Measurements from ENCODE around the gene FGF2.
"Not testable (repeated sequence)": the region's sequence is repeated elsewhere in the genome, so short reads cannot be mapped to it uniquely, and the experiment has no call there.

FGF2 gene

GRCh38 chr4:122815248-122815647, 11.4 kb upstream of the FGF2 start:
- no peak for DNase-seq

DNA sequence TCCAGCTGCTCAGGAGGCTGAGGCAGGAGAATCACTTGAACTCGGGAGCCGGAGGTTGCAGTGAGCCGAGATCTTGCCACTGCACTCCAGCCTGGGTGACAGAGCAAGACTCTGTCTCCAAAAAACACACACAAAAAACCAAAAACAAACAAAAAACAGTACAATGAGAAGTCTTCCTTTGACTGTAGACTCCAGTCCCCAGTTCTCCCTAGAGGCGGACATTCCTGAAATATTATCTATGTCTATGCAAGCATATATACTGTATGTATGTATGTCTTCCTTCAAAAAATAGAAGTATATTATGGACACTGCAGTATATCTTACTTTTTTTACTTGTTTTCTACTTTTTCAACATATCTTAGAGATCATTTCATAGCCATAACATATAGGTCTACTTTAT, 10.2 kb upstream of the FGF2 start:
- DNase-seq, result no peak

GRCh38 chr4:122819708-122820449, 6.8 kb upstream of the FGF2 start:
- DNase-seq, result no peak

DNA sequence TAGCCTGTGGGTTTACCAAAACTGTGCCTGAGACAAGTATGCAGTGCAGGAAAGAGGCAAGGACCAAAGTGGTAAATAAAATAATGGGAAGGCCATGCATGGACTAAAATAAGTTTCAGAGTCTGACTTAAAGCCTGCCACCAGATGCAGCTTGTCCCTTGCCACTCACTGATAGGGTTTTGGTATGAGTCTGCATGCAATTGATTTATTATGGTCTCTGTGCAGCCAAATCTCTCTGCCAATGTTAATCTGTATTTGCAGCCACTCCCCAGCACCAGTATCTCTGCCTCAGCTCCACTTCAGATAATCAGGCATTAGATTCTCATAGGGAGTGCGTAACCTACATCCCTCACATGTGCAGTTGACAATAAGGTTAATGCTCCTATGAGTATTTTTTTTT, 5.5 kb upstream of the FGF2 start:
- no peak for DNase-seq

DNA sequence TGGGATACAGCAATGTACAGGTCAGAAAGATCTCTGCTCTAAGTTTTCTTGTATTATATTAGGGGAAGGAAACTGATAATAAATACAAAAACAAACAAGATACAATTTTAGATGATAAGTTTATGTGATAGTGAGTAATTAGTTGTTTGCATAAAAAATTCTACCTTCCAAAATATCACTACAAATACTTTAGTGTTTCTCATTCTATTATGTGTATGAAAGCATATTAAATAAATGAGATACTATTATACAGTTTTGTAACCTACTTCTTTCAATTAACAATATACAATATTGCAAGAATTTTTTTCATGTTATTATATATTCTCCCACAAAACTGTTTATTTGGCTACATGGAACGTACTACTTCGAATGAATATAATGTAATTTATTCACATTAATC, 4.2 kb upstream of the FGF2 start:
- DNase-seq, result no peak

- DNase-seq, result no peak
Measured at GRCh38 chr4:122823476-122823875, 3.2 kb upstream of the FGF2 start.

DNA sequence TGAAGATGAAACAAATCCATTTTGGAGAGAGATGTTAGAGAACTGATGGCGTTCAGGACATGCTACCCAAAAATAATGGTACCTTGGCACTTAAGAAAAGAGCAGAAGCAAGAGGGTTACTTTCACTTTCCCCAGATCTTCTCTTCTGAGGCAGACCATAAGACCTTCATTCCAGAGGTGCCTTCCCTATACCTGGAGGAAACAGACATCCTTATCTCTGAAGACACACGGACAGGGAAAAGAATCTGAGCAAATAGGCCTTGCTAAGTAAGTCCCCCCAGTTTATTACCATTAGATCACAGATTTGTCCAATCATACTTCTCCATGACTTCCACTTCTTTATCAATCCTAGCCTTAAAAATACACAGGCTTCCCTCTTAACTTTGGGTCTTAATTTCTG, 2.0 kb upstream of the FGF2 start:
- no peak for DNase-seq

DNA sequence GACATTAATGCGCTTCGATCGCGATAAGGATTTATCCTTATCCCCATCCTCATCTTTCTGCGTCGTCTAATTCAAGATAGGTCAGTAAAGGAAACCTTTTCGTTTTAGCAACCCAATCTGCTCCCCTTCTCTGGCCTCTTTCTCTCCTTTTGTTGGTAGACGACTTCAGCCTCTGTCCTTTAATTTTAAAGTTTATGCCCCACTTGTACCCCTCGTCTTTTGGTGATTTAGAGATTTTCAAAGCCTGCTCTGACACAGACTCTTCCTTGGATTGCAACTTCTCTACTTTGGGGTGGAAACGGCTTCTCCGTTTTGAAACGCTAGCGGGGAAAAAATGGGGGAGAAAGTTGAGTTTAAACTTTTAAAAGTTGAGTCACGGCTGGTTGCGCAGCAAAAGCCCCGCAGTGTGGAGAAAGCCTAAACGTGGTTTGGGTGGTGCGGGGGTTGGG, 528 bp upstream of the FGF2 start:
- no peak for DNase-seq

GRCh38 chr4:122827258-122827878, 737 bp downstream of the FGF2 start:
- DNase-seq, result no peak

- DNase-seq, result no peak
Measured at GRCh38 chr4:122827879-122828601, 1.4 kb downstream of the FGF2 start.

GRCh38 chr4:122830426-122831095, 3.9 kb downstream of the FGF2 start:
- no peak for DNase-seq

DNA sequence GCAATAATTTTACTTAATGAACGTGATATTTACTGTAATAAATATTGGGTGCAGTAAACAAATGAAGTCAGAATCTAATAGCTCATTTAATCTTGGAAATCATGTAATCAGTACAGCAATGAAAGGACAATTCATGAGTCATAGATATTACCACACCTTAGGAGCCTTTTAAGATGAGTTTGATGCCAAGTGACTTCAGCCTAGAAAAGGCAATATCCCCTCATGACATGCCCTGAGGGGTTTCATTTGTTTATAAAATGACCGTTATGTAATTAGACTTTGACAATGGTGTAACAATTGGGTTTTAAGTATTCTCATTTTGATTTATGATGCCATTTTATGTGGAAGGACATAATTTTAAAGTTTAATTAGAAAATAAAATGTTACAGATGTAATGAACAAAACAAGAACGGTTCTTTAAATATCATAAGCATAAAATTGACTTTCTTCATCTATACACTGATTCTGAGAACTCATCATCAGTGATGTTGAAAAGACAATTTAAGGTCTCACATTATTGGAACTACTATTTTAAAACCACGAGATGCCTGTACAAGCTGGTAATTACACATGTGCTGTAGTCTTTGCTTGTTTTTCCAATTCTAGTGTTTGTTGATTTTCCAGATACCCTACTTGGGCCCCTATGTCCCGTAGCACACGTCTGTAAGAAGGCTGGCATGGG, 5.0 kb downstream of the FGF2 start:
- no peak for DNase-seq

- no peak for DNase-seq
Measured at GRCh38 chr4:122832732-122833131, 6.1 kb downstream of the FGF2 start.

- no peak for DNase-seq
Measured at GRCh38 chr4:122833999-122834398, 7.4 kb downstream of the FGF2 start.

DNA sequence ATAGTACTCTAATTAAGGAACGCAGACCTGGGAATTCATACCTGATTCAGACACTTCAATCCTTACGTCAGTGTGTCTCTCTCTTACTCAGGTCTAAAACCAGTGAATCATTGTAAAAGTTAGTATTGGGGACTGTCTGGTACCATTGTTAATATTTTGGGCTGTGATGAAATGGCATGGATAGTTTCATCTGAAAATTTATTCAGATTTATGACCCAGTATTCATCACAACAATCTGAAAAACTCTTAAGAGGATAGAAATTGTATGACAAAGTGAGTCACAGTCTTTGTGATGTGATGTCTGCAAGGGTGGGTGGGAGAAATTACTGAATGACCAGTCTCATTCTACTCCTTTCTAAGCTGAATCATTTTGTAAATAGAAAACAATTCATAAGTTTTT, 10.3 kb downstream of the FGF2 start:
- DNase-seq, result no peak

- no peak for DNase-seq
Measured at GRCh38 chr4:122838034-122838433, 11.4 kb downstream of the FGF2 start.

- no peak for DNase-seq
Measured at GRCh38 chr4:122842392-122842791, 15.8 kb downstream of the FGF2 start.

- no peak for DNase-seq
Measured at GRCh38 chr4:122842984-122843531, 16.4 kb downstream of the FGF2 start.

- DNase-seq, result not testable (repeated sequence)
Measured at GRCh38 chr4:122844391-122844790, 17.8 kb downstream of the FGF2 start.

DNA sequence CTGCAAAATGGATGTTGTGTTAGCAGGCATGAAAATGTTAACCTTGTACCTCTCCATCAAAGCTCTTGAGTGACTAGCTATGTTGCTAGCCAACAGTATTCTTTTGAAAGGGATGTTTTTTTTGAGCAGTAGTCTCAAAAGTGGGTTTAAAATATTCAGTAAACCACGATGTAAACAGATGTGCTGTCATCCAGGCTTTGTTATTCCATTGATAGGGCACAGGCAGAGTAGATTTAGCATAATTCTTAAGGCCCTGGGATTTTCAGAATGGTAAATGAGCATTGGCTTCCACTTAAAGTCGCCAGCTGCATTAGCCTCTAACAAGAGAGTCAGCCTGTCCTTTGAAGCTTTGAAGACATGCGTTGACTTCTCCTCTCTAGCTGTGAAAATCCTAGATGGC, 18.4 kb downstream of the FGF2 start:
- DNase-seq, result no peak

DNA sequence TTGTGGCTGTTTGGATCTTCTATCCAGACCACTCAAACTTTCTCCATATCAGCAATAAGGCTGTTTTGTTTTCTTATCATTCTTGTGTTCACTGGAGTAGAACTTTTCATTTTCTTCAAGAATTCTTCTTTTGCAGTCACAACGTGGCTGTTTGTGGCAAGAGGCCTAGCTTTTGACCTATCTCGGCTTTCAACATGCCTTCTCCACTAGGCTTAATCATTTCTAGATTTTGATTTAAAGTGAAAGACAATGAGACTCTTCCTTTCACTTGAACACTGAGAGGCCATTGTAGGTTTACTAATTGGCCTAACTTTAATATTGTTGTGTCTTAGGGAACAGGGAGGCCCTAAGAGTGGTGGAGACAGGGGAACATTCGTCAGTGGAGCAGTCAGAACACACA, 19.1 kb downstream of the FGF2 start:
- DNase-seq, result no peak

GRCh38 chr4:122847931-122848330, 21.3 kb downstream of the FGF2 start:
- no peak for DNase-seq

GRCh38 chr4:122849789-122850188, 23.2 kb downstream of the FGF2 start:
- not testable (repeated sequence) for DNase-seq

Measured in cortex of kidney (tissue), 1 donor.